Measurements from ENCODE around the gene TNPO3.

Gene TNPO3

GRCh38 chr7:129054438-129055293 is at the start of gene TNPO3:
TSS of gene TNPO3 (minus strand) at chr7:129055111. CDS start at chr7:129054770, 341 bp downstream.
- Histone ChIP-seq H3K9me3 (replicated peaks in 1 of 11) (no peaks in the 10 kb centered on the region), H3K9ac (peak within 1 kb of the TSS; percentile 87 to 98 (median 95)), H3K4me2 (peak within 1 kb of the TSS; percentile 75 to 97 (median 89)), H3K36me3 (peaks cover 8 to 32% (median 24%) of the 10 kb centered on the region in 11 experiments; a peak in 20 of 22 replicates), H3K27me3 (no peaks in the 10 kb centered on the region), H3K27ac (peak within 1 kb of the TSS; percentile 92 to 99 (median 97)), H3K4me3 (peak within 1 kb of the TSS; percentile 78 to 96 (median 81)), H4K20me1 (peaks cover 18 to 43% (median 35%) of the 10 kb centered on the region in 11 experiments; a peak in 18 of 22 replicates), H3K4me1 (peaks cover 24 to 49% (median 34%) of the 10 kb centered on the region in 10 experiments)
- TF ChIP-seq Cebpa-rat (IDR thresholded peaks at IDR 0.05) = no peak

GRCh38 chr7:129103561-129104324 is 48.8 kb upstream of the TNPO3 start:
- Histone ChIP-seq H3K9me3 (replicated peaks in 1 of 11) (no peaks in the 10 kb centered on the region), H3K9ac (no peak overlapping the region), H4K20me1 (no peaks in the 10 kb centered on the region), H3K4me3 (no peak overlapping the region), H3K27me3 (no peaks in the 10 kb centered on the region), H3K36me3 (no peaks in the 10 kb centered on the region), H3K4me2 (peak overlapping the region; percentile 74 to 95 (median 82); a peak in 21 of 22 replicates), H3K27ac (peak overlapping the region in 3 of 11 experiments; percentile 18 to 55 (median 40); a peak in 3 of 22 replicates), H3K4me1 (peaks cover 34 to 49% (median 42%) of the 10 kb centered on the region in 10 experiments)
- no peak for TF ChIP-seq Cebpa-rat (IDR thresholded peaks at IDR 0.05)

DNA sequence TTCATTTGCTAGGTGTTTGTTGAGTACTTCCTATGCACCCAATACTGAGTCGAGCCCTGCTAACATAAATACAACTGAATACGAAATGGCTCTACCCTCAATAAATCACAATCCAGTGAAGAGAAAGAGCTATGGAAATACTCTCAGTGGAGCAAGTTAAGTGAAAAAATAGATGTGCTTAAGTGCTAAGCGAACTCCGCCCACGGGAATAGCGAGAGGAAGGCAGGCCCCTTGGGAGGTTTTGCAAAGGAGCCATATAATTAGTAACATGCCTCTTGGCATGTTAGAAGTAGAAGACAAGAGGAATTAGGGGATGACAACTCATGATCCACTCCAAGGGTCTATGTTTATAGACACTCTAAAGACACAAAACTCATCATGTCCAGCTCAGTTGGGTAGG is 46.8 kb upstream of the TNPO3 start:
- peak overlapping the region; percentile 74 to 95 (median 82) for H3K4me2 ChIP-seq
- H3K36me3 ChIP-seq = no peaks in the 10 kb centered on the region
- H3K9me3 ChIP-seq (replicated peaks in 1 of 11) = no peaks in the 10 kb centered on the region
- H3K4me1 ChIP-seq = peaks cover 34 to 56% (median 50%) of the 10 kb centered on the region in 10 experiments
- peak overlapping the region in 9 of 11 experiments; percentile 18 to 55 (median 42); a peak in 11 of 22 replicates for H3K27ac ChIP-seq
- H3K9ac ChIP-seq = peak overlapping the region in 3 of 11 experiments; percentile 23 to 25 (median 23); a peak in 2 of 22 replicates
- no peaks in the 10 kb centered on the region for H3K27me3 ChIP-seq
- peak overlapping the region in 6 of 10 experiments; percentile 0 to 39 (median 12); a peak in 8 of 20 replicates for H3K4me3 ChIP-seq
- no peaks in the 10 kb centered on the region for H4K20me1 ChIP-seq
- TF ChIP-seq Cebpa-rat (IDR thresholded peaks at IDR 0.05) = no peak

DNA sequence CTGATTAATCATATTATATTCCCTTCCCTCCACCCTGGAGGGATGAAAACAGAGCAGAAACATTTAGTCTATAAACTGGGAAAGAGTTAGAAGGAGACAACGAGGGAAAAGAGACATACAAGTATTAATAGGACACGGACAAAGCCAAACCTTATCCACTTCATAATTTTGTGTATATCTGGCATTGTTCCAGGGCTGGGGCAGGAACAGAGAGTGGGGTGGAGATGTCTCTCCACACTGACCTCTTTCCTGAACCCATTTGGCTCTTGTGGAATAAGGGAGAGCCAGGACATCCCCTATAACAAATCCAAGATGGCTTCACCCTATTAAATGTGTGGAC is 45.9 kb upstream of the TNPO3 start:
- H4K20me1 ChIP-seq = no peaks in the 10 kb centered on the region
- no peaks in the 10 kb centered on the region for H3K27me3 ChIP-seq
- H3K27ac ChIP-seq = peak overlapping the region in 4 of 11 experiments; percentile 4 to 43 (median 32); a peak in 2 of 22 replicates
- no peak for TF ChIP-seq Cebpa-rat (IDR thresholded peaks at IDR 0.05)
- H3K36me3 ChIP-seq = no peaks in the 10 kb centered on the region
- no peak overlapping the region for H3K9ac ChIP-seq
- peak overlapping the region; percentile 74 to 95 (median 82) for H3K4me2 ChIP-seq
- no peaks in the 10 kb centered on the region for H3K9me3 ChIP-seq (replicated peaks in 1 of 11)
- H3K4me1 ChIP-seq = peaks cover 36 to 59% (median 53%) of the 10 kb centered on the region in 10 experiments
- H3K4me3 ChIP-seq = no peak overlapping the region

DNA sequence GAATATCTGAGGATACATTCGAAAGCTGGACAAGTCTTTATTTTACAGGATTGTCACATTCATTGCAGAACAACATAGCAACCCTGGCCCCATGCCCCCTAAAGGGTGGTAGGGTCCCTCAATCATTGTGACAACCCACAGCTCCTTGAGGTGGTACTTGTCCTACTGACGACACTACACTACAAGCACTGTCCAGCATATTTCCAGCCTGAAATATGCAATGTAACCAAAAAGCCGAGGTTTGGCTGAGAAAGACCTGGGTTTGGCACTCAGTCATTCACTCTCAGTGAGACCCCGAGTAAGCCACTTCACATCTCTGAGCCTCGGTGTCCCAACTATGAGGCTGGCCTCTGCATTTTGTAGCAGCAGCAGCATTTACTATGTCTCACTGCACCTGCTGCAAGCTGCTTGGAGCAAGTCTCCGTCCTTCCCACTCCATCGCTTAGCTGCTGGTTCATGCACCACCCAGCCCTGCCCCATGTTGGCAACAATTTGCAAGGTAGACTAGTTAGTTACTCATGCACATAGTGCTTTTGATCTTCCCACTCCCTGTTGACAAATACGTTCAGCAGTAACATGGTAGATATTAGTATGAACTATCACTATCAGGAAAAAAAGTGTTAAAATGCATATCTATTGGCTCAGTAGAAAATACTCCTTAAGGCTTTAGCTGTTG is 43.6 kb upstream of the TNPO3 start:
- peak overlapping the region in 7 of 11 experiments; percentile 2 to 31 (median 24); a peak in 10 of 22 replicates for H3K4me2 ChIP-seq
- H3K9me3 ChIP-seq (replicated peaks in 1 of 11) = no peaks in the 10 kb centered on the region
- no peaks in the 10 kb centered on the region for H3K36me3 ChIP-seq
- H3K9ac ChIP-seq = no peak overlapping the region
- no peak overlapping the region for H3K27ac ChIP-seq
- H3K4me3 ChIP-seq = no peak overlapping the region
- no peak for TF ChIP-seq Cebpa-rat (IDR thresholded peaks at IDR 0.05)
- H4K20me1 ChIP-seq = no peaks in the 10 kb centered on the region
- no peaks in the 10 kb centered on the region for H3K27me3 ChIP-seq
- peaks cover 45 to 67% (median 62%) of the 10 kb centered on the region in 10 experiments for H3K4me1 ChIP-seq

GRCh38 chr7:129095258-129095657 is 40.3 kb upstream of the TNPO3 start:
- Histone ChIP-seq H3K27me3 (no peaks in the 10 kb centered on the region), H3K4me2 (peak overlapping the region; percentile 18 to 61 (median 40)), H3K9ac (no peak overlapping the region), H3K4me3 (no peak overlapping the region), H3K9me3 (replicated peaks in 1 of 11) (no peaks in the 10 kb centered on the region), H4K20me1 (no peaks in the 10 kb centered on the region), H3K27ac (peak overlapping the region in 6 of 11 experiments; percentile 7 to 48 (median 30); a peak in 6 of 22 replicates), H3K36me3 (no peaks in the 10 kb centered on the region), H3K4me1 (peaks cover 24 to 52% (median 39%) of the 10 kb centered on the region in 10 experiments)
- TF ChIP-seq Cebpa-rat (IDR thresholded peaks at IDR 0.05) = no peak

- H3K4me1 ChIP-seq = peaks cover 31 to 56% (median 43%) of the 10 kb centered on the region in 10 experiments
- no peaks in the 10 kb centered on the region for H3K36me3 ChIP-seq
- peak overlapping the region in 5 of 11 experiments; percentile 19 to 48 (median 28); a peak in 5 of 22 replicates for H3K27ac ChIP-seq
- no peak overlapping the region for H3K9ac ChIP-seq
- H3K4me3 ChIP-seq = no peak overlapping the region
- no peaks in the 10 kb centered on the region for H3K27me3 ChIP-seq
- H4K20me1 ChIP-seq = no peaks in the 10 kb centered on the region
- H3K9me3 ChIP-seq (replicated peaks in 1 of 11) = no peaks in the 10 kb centered on the region
- peak overlapping the region in 10 of 11 experiments; percentile 18 to 61 (median 40); a peak in 12 of 22 replicates for H3K4me2 ChIP-seq
- no peak for TF ChIP-seq Cebpa-rat (IDR thresholded peaks at IDR 0.05)
Observed at GRCh38 chr7:129094501-129094900, 39.6 kb upstream of the TNPO3 start.

DNA sequence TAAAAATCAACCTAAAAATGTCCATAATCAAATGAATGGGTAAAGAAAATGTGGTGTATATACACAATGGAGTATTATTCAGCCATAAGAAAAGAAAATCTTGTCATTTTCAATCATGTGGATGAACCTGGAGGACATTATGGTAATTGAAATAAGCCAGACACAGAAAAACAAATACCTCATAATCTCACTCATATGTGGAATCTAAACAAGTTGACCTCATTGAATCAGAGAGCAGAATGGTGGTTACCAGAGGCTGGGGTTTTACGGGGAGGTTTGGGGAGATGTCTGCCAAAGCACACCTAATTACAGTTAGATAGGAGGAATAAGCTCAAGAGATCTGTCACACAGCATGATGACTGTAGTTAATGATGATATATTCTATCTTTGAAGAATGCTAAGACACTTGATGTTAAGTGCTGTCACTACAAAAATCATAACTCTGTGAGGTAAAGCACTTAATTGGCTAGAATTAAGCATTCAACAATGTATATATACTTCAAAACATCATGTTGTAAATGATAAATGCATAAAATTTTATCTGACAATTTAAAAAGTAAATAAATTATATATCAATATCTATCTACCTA is 39.1 kb upstream of the TNPO3 start:
- Histone ChIP-seq H3K4me3 (no peak overlapping the region), H4K20me1 (no peaks in the 10 kb centered on the region), H3K36me3 (no peaks in the 10 kb centered on the region), H3K4me1 (peaks cover 33 to 59% (median 47%) of the 10 kb centered on the region in 10 experiments), H3K9ac (no peak overlapping the region), H3K27me3 (no peaks in the 10 kb centered on the region), H3K4me2 (no peak overlapping the region), H3K27ac (no peak overlapping the region), H3K9me3 (replicated peaks in 1 of 11) (no peaks in the 10 kb centered on the region)
- TF ChIP-seq Cebpa-rat (IDR thresholded peaks at IDR 0.05) = no peak
